GM18858 (cell line): ENCODE results near the gene SEPTIN8.

Source experiments
- ATAC-seq: cut with Tn5 transposase; IDR thresholded peaks from one replicate; pipeline ENCODE4 v1.9.1; 2021; ENCODE audit not compliant: unreplicated experiment

Gene SEPTIN8

DNA sequence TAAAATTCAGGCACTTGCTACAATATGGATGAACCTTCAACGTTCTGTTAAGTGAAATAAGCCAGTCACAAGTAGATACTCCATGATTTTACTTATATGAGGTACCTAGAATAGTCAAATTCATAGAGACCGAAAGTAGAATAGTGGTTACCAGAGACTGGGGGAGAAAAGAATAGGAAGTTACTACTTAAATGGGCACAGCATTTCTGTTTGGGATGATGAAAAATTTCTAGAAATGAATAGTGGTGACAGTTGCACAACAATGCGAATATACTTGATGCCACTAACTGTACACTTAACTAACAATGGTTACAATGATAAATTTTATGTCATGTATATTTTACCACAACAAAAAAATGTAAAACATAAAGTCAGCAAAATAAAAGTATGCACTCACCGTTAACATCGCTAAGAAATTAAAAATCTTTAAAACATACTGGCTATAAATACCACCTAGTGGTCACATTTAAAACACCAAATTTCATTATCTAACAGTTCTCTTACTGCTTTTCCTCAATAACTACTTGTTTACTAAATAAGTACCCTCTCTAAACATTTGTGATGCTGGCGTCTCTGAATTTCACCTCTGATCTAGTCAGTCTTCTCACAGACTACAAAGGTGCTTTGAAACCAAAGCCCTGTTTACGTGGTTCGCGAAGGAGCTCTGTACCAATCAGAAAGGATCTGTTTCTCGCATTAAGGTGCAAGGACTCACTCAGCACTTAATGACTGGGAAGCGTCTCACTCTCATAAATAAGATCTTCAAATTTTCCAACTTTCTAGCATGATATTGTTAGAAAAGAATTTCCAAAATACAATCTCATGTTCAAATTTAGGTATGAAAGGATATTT is 62.4 kb downstream of the SEPTIN8 start:
- no peak for ATAC-seq

DNA sequence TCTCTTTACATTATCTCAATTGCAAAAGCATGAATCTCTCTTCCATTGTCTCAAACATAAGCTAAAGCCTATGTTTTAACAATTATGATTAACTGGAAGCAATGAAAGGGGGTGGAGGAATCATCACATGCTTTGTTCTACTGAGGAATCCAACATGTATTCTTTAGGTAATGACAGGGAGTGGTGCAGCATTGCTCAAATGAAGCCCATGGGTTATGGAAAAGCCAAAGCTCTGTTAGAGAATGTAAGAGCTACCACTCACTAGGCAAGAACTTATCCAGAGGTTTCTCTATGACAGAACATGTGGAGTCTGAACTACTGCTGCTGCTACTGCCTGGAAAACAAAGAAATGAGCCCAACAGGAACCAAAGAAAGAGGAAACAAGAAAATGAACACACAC is 68.4 kb downstream of the SEPTIN8 start:
- no peak for ATAC-seq

DNA sequence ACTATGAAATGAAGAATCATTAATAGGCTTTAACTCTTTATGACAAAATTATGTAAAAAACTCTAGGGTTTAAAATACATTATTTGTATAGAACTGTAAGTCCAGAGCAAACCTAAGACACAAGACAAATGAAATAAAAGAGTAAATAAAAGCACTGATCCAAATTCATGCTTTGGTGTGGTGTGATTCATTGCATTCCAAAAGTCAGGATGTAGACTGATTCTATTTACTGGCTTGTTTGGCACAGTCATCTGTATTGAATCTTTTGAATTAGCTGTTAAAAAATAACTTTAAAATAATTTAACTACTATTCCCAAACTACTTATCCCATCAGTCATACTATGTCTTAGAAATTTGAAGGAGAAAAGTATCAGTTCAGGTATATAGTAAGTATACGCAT is 72.2 kb downstream of the SEPTIN8 start:
- no peak for ATAC-seq
